ENCODE results near the gene CORIN. TPM values are rescaled to one million over a fixed set of nuclear protein-coding genes. Genes with fewer than 3 reads are reported as not detected.

CORIN gene
- total and polyA plus RNA-seq, 7 donors: under 0.01 to 2.5 (median 0.34) TPM

- H3K4me1 ChIP-seq: no peaks in the 10 kb centered on the region
- DNase-seq: no peak
- no peak overlapping the region for H3K27ac ChIP-seq
- no peak overlapping the region for H3K4me3 ChIP-seq
- no peaks in the 10 kb centered on the region for H3K36me3 ChIP-seq
- intact Hi-C loops (cut with DNase I): no loop called here
- no peaks in the 10 kb centered on the region for H3K9me3 ChIP-seq
- 63% methylated on average over 1 of the region's 1 CpG for WGBS, 2 donors
- no peaks in the 10 kb centered on the region for H3K27me3 ChIP-seq
- TF ChIP-seq CTCF (IDR thresholded peaks at IDR 0.05) (no peak), POLR2A (IDR thresholded peaks at IDR 0.05) (no peak), EP300 (IDR thresholded peaks at IDR 0.05) (no peak), POLR2AphosphoS5 (IDR thresholded peaks at IDR 0.05) (no peak)
Observed at GRCh38 chr4:47819178-47819577, 18.7 kb downstream of the CORIN start.

GRCh38 chr4:47817275-47817674 lies 20.6 kb downstream of the CORIN start:
- Histone ChIP-seq H3K27me3 (no peaks in the 10 kb centered on the region), H3K36me3 (no peaks in the 10 kb centered on the region), H3K4me1 (no peaks in the 10 kb centered on the region), H3K27ac (no peak overlapping the region), H3K9me3 (no peaks in the 10 kb centered on the region), H3K4me3 (no peak overlapping the region)
- no peak for DNase-seq
- intact Hi-C loops (cut with DNase I): no loop called here
- TF ChIP-seq CTCF (IDR thresholded peaks at IDR 0.05) (no peak), POLR2A (IDR thresholded peaks at IDR 0.05) (no peak), POLR2AphosphoS5 (IDR thresholded peaks at IDR 0.05) (no peak), EP300 (IDR thresholded peaks at IDR 0.05) (no peak)

GRCh38 chr4:47816748-47817147 lies 21.1 kb downstream of the CORIN start:
- intact Hi-C loops (cut with DNase I): no loop called here
- Histone ChIP-seq H3K36me3 (no peaks in the 10 kb centered on the region), H3K27me3 (no peaks in the 10 kb centered on the region), H3K4me3 (no peak overlapping the region), H3K9me3 (no peaks in the 10 kb centered on the region), H3K27ac (no peak overlapping the region), H3K4me1 (no peaks in the 10 kb centered on the region)
- WGBS, 2 donors: 82 to 89% methylated on average over 2 of the region's 2 CpGs
- TF ChIP-seq CTCF (IDR thresholded peaks at IDR 0.05): no peak
- no peak for DNase-seq

GRCh38 chr4:47814618-47815295 lies 23.1 kb downstream of the CORIN start:
- TF ChIP-seq POLR2A (IDR thresholded peaks at IDR 0.05) (no peak), POLR2AphosphoS5 (IDR thresholded peaks at IDR 0.05) (no peak), EP300 (IDR thresholded peaks at IDR 0.05) (no peak), CTCF (IDR thresholded peaks at IDR 0.05) (no peak)
- no peak overlapping the region for H3K4me3 ChIP-seq
- WGBS, 2 donors: 82 to 85% methylated on average over 6 of the region's 6 CpGs
- no peaks in the 10 kb centered on the region for H3K36me3 ChIP-seq
- H3K27ac ChIP-seq: peak overlapping the region in 1 of 4 donors; percentile 9
- H3K9me3 ChIP-seq: no peaks in the 10 kb centered on the region
- no peak for DNase-seq
- H3K4me1 ChIP-seq: no peaks in the 10 kb centered on the region
- intact Hi-C loops (cut with DNase I): no loop called here
- H3K27me3 ChIP-seq: no peaks in the 10 kb centered on the region

- H3K9me3 ChIP-seq: no peaks in the 10 kb centered on the region
- intact Hi-C loops (cut with DNase I): no loop called here
- H3K36me3 ChIP-seq: no peaks in the 10 kb centered on the region
- H3K27me3 ChIP-seq: no peaks in the 10 kb centered on the region
- H3K4me1 ChIP-seq: no peaks in the 10 kb centered on the region
- no peak overlapping the region for H3K4me3 ChIP-seq
- 60 to 83% methylated on average over 3 of the region's 3 CpGs for WGBS, 2 donors
- no peak overlapping the region for H3K27ac ChIP-seq
- no peak for TF ChIP-seq CTCF (IDR thresholded peaks at IDR 0.05)
- no peak for TF ChIP-seq EP300 (IDR thresholded peaks at IDR 0.05)
- no peak for DNase-seq
Observed at GRCh38 chr4:47809654-47810203, 28.1 kb downstream of the CORIN start.
